ENCODE measurements around the gene CNIH2. TPM values are rescaled to one million over a fixed set of nuclear protein-coding genes. Genes with fewer than 3 reads are reported as not detected.

The CNIH2 gene
- total RNA-seq, 1 donor from 2014 or later, result 0.89 TPM

- H3K27me3 ChIP-seq (ENCODE audit: low read depth), result no peaks in the 10 kb centered on the region
- peaks cover 25% of the 10 kb centered on the region for H3K36me3 ChIP-seq
- peaks cover 20% of the 10 kb centered on the region for H3K4me1 ChIP-seq
- H3K9me3 ChIP-seq, result no peaks in the 10 kb centered on the region
- intact Hi-C loops (cut with DNase I), result no loop called here
- DNase-seq (no peak), ATAC-seq (no peak)
- H3K4me3 ChIP-seq, result no peak overlapping the region
- TF ChIP-seq CTCF (IDR thresholded peaks at IDR 0.05), result no peak
- no peak overlapping the region for H3K27ac ChIP-seq
Observed at GRCh38 chr11:66281001-66281400, 3.0 kb downstream of the CNIH2 start.

- no peak overlapping the region for H3K4me3 ChIP-seq
- H3K36me3 ChIP-seq, result peaks cover 21% of the 10 kb centered on the region
- intact Hi-C loops (cut with DNase I), result no loop called here
- H3K4me1 ChIP-seq, result peaks cover 21% of the 10 kb centered on the region
- DNase-seq, result no peak
- no peak for ATAC-seq
- no peaks in the 10 kb centered on the region for H3K27me3 ChIP-seq (ENCODE audit: low read depth)
- no peaks in the 10 kb centered on the region for H3K9me3 ChIP-seq
- no peak for TF ChIP-seq CTCF (IDR thresholded peaks at IDR 0.05)
- H3K27ac ChIP-seq, result no peak overlapping the region
Observed at GRCh38 chr11:66281776-66282467, 3.9 kb downstream of the CNIH2 start.

GRCh38 chr11:66282468-66283455 lies 4.8 kb downstream of the CNIH2 start:
- ATAC-seq (peak; percentile 91 to 93), DNase-seq (peak; percentile 99)
- H3K27me3 ChIP-seq (ENCODE audit: low read depth), result no peaks in the 10 kb centered on the region
- intact Hi-C loops (cut with DNase I), result no loop called here
- peaks cover 21% of the 10 kb centered on the region for H3K36me3 ChIP-seq
- H3K4me1 ChIP-seq, result peaks cover 24% of the 10 kb centered on the region
- TF ChIP-seq CTCF (IDR thresholded peaks at IDR 0.05), result peak; percentile 99
- no peak overlapping the region for H3K4me3 ChIP-seq
- H3K9me3 ChIP-seq, result no peaks in the 10 kb centered on the region
- no peak overlapping the region for H3K27ac ChIP-seq

- intact Hi-C loops (cut with DNase I), result no loop called here
- Histone ChIP-seq H3K27ac (no peak overlapping the region), H3K27me3 (ENCODE audit: low read depth) (no peaks in the 10 kb centered on the region), H3K36me3 (peaks cover 21% of the 10 kb centered on the region), H3K4me3 (no peak overlapping the region), H3K9me3 (no peaks in the 10 kb centered on the region), H3K4me1 (peaks cover 27% of the 10 kb centered on the region)
- DNase-seq, result no peak
- no peak for TF ChIP-seq CTCF (IDR thresholded peaks at IDR 0.05)
- no peak for ATAC-seq
Observed at GRCh38 chr11:66283461-66284105, 5.6 kb downstream of the CNIH2 start.

- no peak for TF ChIP-seq CTCF (IDR thresholded peaks at IDR 0.05)
- DNase-seq (no peak), ATAC-seq (no peak)
- Histone ChIP-seq H3K4me3 (no peak overlapping the region), H3K27me3 (ENCODE audit: low read depth) (no peaks in the 10 kb centered on the region), H3K9me3 (no peaks in the 10 kb centered on the region), H3K27ac (no peak overlapping the region), H3K36me3 (peaks cover 21% of the 10 kb centered on the region), H3K4me1 (peaks cover 29% of the 10 kb centered on the region)
- intact Hi-C loops (cut with DNase I), result no loop called here
Observed at GRCh38 chr11:66284526-66285078, 6.6 kb downstream of the CNIH2 start.

All from lower lobe of right lung (tissue), 2 donors.